ENCODE measurements around the gene CACNA1I.

DNA sequence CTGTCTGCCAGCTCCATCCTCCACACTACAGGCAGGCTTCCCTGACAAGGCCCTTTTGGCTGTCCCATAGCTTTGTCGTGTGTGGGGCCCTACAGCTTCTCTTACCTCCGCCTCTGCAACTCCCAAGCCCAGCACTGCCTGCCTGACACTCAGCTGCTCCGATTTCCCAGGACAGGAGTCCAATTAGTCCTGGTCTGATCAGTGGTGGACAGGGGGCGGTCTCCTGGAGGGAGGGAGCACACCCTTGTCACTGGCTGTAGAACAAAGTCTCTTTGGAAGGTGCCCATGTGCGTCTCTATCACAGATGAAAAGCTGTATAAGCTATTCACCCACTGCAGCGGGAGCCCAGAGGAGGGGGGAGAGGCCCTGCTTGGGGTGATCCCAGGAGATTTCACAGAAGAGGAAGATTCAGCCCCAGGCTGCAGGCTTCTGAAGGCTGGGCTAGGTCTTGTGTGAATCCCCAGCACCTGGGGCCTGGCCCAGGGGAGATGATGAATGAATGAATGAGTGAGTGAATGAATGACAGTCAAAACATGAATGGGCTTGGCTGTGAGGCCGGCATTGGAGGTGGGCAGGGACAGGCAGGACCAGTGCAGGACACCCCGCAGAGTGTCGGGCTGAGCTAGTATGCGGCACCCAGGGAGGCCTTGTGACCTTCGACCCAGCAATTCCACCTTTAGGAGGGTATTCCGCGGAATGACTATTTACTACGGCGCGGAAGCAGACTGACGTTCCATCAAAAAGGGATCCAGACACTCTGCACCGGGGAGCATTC, 142.4 kb downstream of the CACNA1I start:
- TF ChIP-seq, protein P1, sequence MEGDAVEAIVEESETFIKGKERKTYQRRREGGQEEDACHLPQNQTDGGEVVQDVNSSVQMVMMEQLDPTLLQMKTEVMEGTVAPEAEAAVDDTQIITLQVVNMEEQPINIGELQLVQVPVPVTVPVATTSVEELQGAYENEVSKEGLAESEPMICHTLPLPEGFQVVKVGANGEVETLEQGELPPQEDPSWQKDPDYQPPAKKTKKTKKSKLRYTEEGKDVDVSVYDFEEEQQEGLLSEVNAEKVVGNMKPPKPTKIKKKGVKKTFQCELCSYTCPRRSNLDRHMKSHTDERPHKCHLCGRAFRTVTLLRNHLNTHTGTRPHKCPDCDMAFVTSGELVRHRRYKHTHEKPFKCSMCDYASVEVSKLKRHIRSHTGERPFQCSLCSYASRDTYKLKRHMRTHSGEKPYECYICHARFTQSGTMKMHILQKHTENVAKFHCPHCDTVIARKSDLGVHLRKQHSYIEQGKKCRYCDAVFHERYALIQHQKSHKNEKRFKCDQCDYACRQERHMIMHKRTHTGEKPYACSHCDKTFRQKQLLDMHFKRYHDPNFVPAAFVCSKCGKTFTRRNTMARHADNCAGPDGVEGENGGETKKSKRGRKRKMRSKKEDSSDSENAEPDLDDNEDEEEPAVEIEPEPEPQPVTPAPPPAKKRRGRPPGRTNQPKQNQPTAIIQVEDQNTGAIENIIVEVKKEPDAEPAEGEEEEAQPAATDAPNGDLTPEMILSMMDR (IDR thresholded peaks at IDR 0.05): no peak
- no peak for TF ChIP-seq EZH2 (IDR thresholded peaks at IDR 0.05; ENCODE audit: borderline replicate concordance, insufficient read depth, low read depth, low read length, poor library complexity, severe bottlenecking)

All from B cell (primary cell).